A673 (cell line): Measurements from ENCODE around the gene ATP10A. TPM values are rescaled to one million over a fixed set of nuclear protein-coding genes. Genes with fewer than 3 reads are reported as not detected.

Source experiments
- BruUV-seq: library from RNA; stranded (reverse); fragments of 400-500 nt; replicated peaks from 2 replicates; lab custom pipeline; 2021; lab: Mats Ljungman, UMichigan
- CTCF ChIA-PET: fragments of 300-600 bp; sonication (Branson Sonifier 250); formaldehyde crosslinking; loops from one replicate; lab custom pipeline; 2022; ENCODE audit warnings: antibody characterized with exemption; lab: Charles Lee
- POLR2A ChIA-PET: fragments of 300-600 bp; sonication (Branson Sonifier 250); formaldehyde crosslinking; loops from one replicate; lab custom pipeline; 2022; ENCODE audit warnings: antibody characterized with exemption; ENCODE audit not compliant: low non-redundant PET; lab: Charles Lee
- DNase-seq: peaks from one replicate; pipeline ENCODE4 v3.0.0-alpha.2; 2015; ENCODE audit warnings: low spot score
- H3K27ac ChIP-seq: fragments of 200-600 bp; sonication (generic); 2 replicates; pipeline ENCODE4 v1.5.1; 2016; ENCODE audit warnings: mixed run types, low read depth, mild to moderate bottlenecking, mixed read lengths, antibody characterized with exemption, low read length; ENCODE audit not compliant: poor library complexity, severe bottlenecking
- H3K27me3 ChIP-seq: fragments of 200-600 bp; sonication (generic); replicated peaks from 2 replicates; pipeline ENCODE4 v1.6.1; 2017; ENCODE audit warnings: mixed run types, low read depth, mild to moderate bottlenecking, mixed read lengths, antibody characterized with exemption, low read length; ENCODE audit not compliant: insufficient read depth, poor library complexity
- H3K36me3 ChIP-seq: fragments of 200-600 bp; sonication (generic); 2 replicates; pipeline ENCODE4 v1.6.1; 2016; ENCODE audit warnings: mixed run types, mild to moderate bottlenecking, mixed read lengths, antibody characterized with exemption, low read length; ENCODE audit not compliant: insufficient read depth, poor library complexity, severe bottlenecking
- H3K4me1 ChIP-seq: fragments of 200-600 bp; sonication (generic); 2 replicates; pipeline ENCODE4 v1.6.1; 2017; ENCODE audit warnings: mixed run types, mild to moderate bottlenecking, mixed read lengths, antibody characterized with exemption, low read length; ENCODE audit not compliant: insufficient read depth, poor library complexity, severe bottlenecking
- H3K4me3 ChIP-seq: fragments of 200-600 bp; sonication (generic); 2 replicates; pipeline ENCODE4 v1.5.1; 2016; ENCODE audit warnings: low read depth, mixed run types, mild to moderate bottlenecking, mixed read lengths, low read length; ENCODE audit not compliant: poor library complexity, severe bottlenecking
- H3K9me3 ChIP-seq: fragments of 200-600 bp; sonication (generic); 2 replicates; pipeline ENCODE4 v1.6.1; 2016; ENCODE audit warnings: mixed run types, low read depth, mild to moderate bottlenecking, mixed read lengths, antibody characterized with exemption, low read length; ENCODE audit not compliant: poor library complexity, severe bottlenecking
- EZH2 ChIP-seq: fragments of 200-600 bp; sonication (generic); IDR thresholded peaks from 2 replicates; pipeline ENCODE4 v1.6.1; 2017; ENCODE audit warnings: borderline replicate concordance, low read depth, mild to moderate bottlenecking, mixed read lengths, antibody characterized with exemption, low read length; ENCODE audit not compliant: poor library complexity, severe bottlenecking
- intact Hi-C: fragments of 100-400 bp; cut with micrococcal nuclease; formaldehyde crosslinking; loops from one replicate; pipeline ENCODE4 v1.10.0; 2022; ENCODE audit not compliant: unreplicated experiment
- total RNA-seq: library from RNA; stranded (reverse); gene quantifications from 2 replicates; pipeline ENCODE4 v1.2.3, GENCODE V29; 2021
- TF ChIP-seq, protein P1 (sequence below): fragments of 300-800, 200-600 bp; sonication (generic); conservative IDR thresholded peaks from 2 replicates; pipeline ENCODE4 v1.5.1; 2017; ENCODE audit warnings: low read depth, mild to moderate bottlenecking, antibody characterized with exemption, low read length, moderate library complexity, mixed read lengths

The ATP10A gene
- total RNA-seq, 1 experiment from 2014 or later = not detected

- ChIA-PET CTCF (no interaction called here), POLR2A (no interaction called here)
- no peak for TF ChIP-seq EZH2
- TF ChIP-seq, protein P1, sequence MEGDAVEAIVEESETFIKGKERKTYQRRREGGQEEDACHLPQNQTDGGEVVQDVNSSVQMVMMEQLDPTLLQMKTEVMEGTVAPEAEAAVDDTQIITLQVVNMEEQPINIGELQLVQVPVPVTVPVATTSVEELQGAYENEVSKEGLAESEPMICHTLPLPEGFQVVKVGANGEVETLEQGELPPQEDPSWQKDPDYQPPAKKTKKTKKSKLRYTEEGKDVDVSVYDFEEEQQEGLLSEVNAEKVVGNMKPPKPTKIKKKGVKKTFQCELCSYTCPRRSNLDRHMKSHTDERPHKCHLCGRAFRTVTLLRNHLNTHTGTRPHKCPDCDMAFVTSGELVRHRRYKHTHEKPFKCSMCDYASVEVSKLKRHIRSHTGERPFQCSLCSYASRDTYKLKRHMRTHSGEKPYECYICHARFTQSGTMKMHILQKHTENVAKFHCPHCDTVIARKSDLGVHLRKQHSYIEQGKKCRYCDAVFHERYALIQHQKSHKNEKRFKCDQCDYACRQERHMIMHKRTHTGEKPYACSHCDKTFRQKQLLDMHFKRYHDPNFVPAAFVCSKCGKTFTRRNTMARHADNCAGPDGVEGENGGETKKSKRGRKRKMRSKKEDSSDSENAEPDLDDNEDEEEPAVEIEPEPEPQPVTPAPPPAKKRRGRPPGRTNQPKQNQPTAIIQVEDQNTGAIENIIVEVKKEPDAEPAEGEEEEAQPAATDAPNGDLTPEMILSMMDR = no peak
- no TSS peak for BruUV-seq
- H3K9me3 ChIP-seq = peaks cover 4% of the 10 kb centered on the region
- no peak overlapping the region for H3K27ac ChIP-seq
- H3K36me3 ChIP-seq = no peaks in the 10 kb centered on the region
- no peaks in the 10 kb centered on the region for H3K27me3 ChIP-seq
- intact Hi-C loops = no loop called here
- no peak for DNase-seq
- no peaks in the 10 kb centered on the region for H3K4me1 ChIP-seq
- H3K4me3 ChIP-seq = no peak overlapping the region
Observed at GRCh38 chr15:25664761-25665160, 198.4 kb downstream of the ATP10A start.

- BruUV-seq = no TSS peak
- CTCF ChIA-PET = no interaction called here
- no peak for DNase-seq
Observed at GRCh38 chr15:25663515-25663914, 199.6 kb downstream of the ATP10A start.

DNA sequence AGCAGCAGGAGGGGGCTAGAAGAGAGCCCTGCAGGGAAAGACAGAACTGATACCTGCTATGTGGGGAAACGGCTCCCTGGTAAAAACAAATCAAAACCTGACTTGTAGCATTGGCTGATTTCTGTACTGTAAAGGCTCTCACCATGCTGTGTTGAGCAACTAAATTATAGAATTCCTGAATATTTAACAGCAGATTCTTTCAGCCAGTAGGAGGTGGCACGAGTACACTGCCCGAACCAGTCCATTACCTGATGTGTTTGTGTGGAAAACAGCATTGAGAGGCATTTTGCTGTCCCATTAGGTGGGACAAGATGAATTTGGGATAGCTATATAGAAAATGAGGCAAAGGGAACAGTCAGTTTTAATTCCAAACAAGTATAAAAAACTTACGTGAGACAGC, 201.2 kb downstream of the ATP10A start:
- intact Hi-C loops = no loop called here
- no peaks in the 10 kb centered on the region for H3K27me3 ChIP-seq
- H3K27ac ChIP-seq = no peak overlapping the region
- TF ChIP-seq, protein P1 = no peak
- no peak for TF ChIP-seq EZH2
- POLR2A ChIA-PET = no interaction called here
- DNase-seq = no peak
- CTCF ChIA-PET = no interaction called here
- BruUV-seq = no TSS peak
- H3K36me3 ChIP-seq = no peaks in the 10 kb centered on the region
- H3K4me3 ChIP-seq = no peak overlapping the region
- H3K4me1 ChIP-seq = no peaks in the 10 kb centered on the region
- peaks cover 14% of the 10 kb centered on the region for H3K9me3 ChIP-seq

More at GRCh38 chr15:25663515-25663914, 199.6 kb downstream of the ATP10A start:
- no peaks in the 10 kb centered on the region for H3K4me1 ChIP-seq
- POLR2A ChIA-PET = no interaction called here
- no peak overlapping the region for H3K4me3 ChIP-seq
- H3K27ac ChIP-seq = no peak overlapping the region
- intact Hi-C loops = no loop called here
- no peaks in the 10 kb centered on the region for H3K36me3 ChIP-seq
- H3K9me3 ChIP-seq = peaks cover 10% of the 10 kb centered on the region
- H3K27me3 ChIP-seq = no peaks in the 10 kb centered on the region
- TF ChIP-seq EZH2 = no peak
- TF ChIP-seq, protein P1 = no peak
